NCI-H187 (cell line): ENCODE results near the gene POC1B.

ENCODE experiments used
- DNase-seq, 2 experiments: peaks; one replicate each; lab custom pipeline; 2025; lab: John Stamatoyannopoulos, UW

The POC1B gene

GRCh38 chr12:89421092-89421835, 104.6 kb downstream of the POC1B start:
- no peak for DNase-seq

- no peak for DNase-seq
These were observed 107.5 kb downstream of the POC1B start for GRCh38 chr12:89418228-89418910.

- no peak for DNase-seq
These were observed 108.4 kb downstream of the POC1B start for GRCh38 chr12:89417246-89417977.

GRCh38 chr12:89416049-89416792, 109.6 kb downstream of the POC1B start:
- DNase-seq, result no peak

GRCh38 chr12:89414851-89415250, 111.0 kb downstream of the POC1B start:
- DNase-seq, result no peak

GRCh38 chr12:89414322-89414721, 111.5 kb downstream of the POC1B start:
- no peak for DNase-seq

- DNase-seq, result no peak
These were observed 112.6 kb downstream of the POC1B start for GRCh38 chr12:89413234-89413633.

- no peak for DNase-seq
These were observed 113.2 kb downstream of the POC1B start for GRCh38 chr12:89412665-89413064.

- no peak for DNase-seq
These were observed 114.0 kb downstream of the POC1B start for GRCh38 chr12:89411846-89412245.

GRCh38 chr12:89411234-89411633, 114.6 kb downstream of the POC1B start:
- no peak for DNase-seq

- no peak for DNase-seq
These were observed 120.1 kb downstream of the POC1B start for GRCh38 chr12:89405626-89406345.

GRCh38 chr12:89401433-89402058, 124.3 kb downstream of the POC1B start:
- DNase-seq, result no peak

- DNase-seq, result no peak
These were observed 125.4 kb downstream of the POC1B start for GRCh38 chr12:89400415-89400814.

GRCh38 chr12:89395712-89396111, 130.1 kb downstream of the POC1B start:
- no peak for DNase-seq

- DNase-seq, result no peak
These were observed 132.2 kb downstream of the POC1B start for GRCh38 chr12:89393551-89394121.

- DNase-seq, result no peak
These were observed 133.5 kb downstream of the POC1B start for GRCh38 chr12:89392391-89392790.

GRCh38 chr12:89391726-89392336, 134.0 kb downstream of the POC1B start:
- no peak for DNase-seq

GRCh38 chr12:89390802-89391673, 134.8 kb downstream of the POC1B start:
- no peak for DNase-seq
